Tibial artery (tissue), 4 donors: ENCODE measurements around the gene PALD1.

Experiments
- DNase-seq, 2 donors: peaks; one replicate each; pipeline ENCODE4 v3.0.0-alpha.2; 2019
- H3K27ac ChIP-seq, 2 donors: fragments of 200-600 bp; sonication (generic) in 1 of 2; 1 replicate in 1 of 2; 2 replicates in 1 of 2; pipeline ENCODE4 v1.5.1; 2018 to 2019; ENCODE audit warnings: mild to moderate bottlenecking in 1 of 2
- H3K27me3 ChIP-seq, 2 donors: fragments of 200-600 bp; sonication (generic) in 1 of 2; one replicate each; pipeline versions ENCODE4 v1.5.1 to v1.6.0; 2016 to 2019
- H3K36me3 ChIP-seq, 3 donors: fragments of 200-600 bp; sonication (generic) in 2 of 3; one replicate each; pipeline ENCODE4 v1.5.1; 2016 to 2019; ENCODE audit warnings: mild to moderate bottlenecking in 2 of 3
- H3K4me1 ChIP-seq, 4 donors: fragments of 200-600 bp; sonication (generic) in 2 of 4; 1 replicate in 3 of 4; 2 replicates in 1 of 4; pipeline ENCODE4 v1.5.1; 2016 to 2019
- H3K4me3 ChIP-seq, 2 donors: fragments of 200-600 bp; sonication (generic) in 1 of 2; 1 replicate in 1 of 2; 2 replicates in 1 of 2; pipeline ENCODE4 v1.5.1; 2018 to 2019; ENCODE audit warnings: mild to moderate bottlenecking in 2 of 2
- H3K9me3 ChIP-seq, 3 donors: fragments of 200-600 bp; sonication (generic) in 1 of 3; one replicate each; pipeline ENCODE4 v1.5.1; 2016 to 2019
- CTCF ChIP-seq, 2 experiments: fragments of 200-600 bp in 1 of 2; fragments of 450-650 bp in 1 of 2; IDR thresholded peaks; one replicate each; pipeline ENCODE4 v1.5.1; 2017 to 2019; ENCODE audit warnings: antibody characterized with exemption in 2 of 2, mild to moderate bottlenecking in 1 of 2, moderate library complexity in 1 of 2
- intact Hi-C: fragments of 100-400 bp; cut with DNase I; formaldehyde crosslinking; loops from one replicate; pipeline ENCODE4 v1.15.0; 2023; ENCODE audit warnings: low total_unique reads

Gene PALD1

DNA sequence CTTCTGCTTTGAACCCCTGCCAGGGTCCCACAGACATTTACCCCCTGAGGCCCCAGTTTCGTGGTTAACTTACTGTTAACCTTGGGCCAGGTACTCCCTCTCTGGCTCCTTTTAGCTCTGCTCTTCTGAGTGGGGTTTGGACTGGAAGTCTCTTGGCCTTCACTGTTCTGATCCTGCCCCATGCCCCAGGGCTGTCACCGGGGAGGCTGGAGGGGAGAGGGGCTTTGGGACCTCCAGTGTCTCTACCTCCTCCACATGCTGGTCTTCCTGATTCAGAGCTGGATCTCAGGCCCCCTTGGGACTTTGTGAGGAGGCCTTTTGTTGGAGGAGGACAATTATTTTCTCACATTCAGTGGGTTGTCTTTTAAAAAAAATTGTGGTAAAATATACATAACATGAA lies 12.7 kb upstream of the PALD1 start:
- H3K9me3 ChIP-seq = no peaks in the 10 kb centered on the region
- H3K36me3 ChIP-seq = no peaks in the 10 kb centered on the region
- DNase-seq = no peak
- TF ChIP-seq CTCF (IDR thresholded peaks at IDR 0.05) = no peak
- H3K27me3 ChIP-seq = no peaks in the 10 kb centered on the region
- H3K27ac ChIP-seq = no peak overlapping the region
- intact Hi-C loops = loop anchor here (10.0 kb wide), 1 partner anchor 289 kb away; no protein-coding TSS in a partner anchor
- peaks cover 0 to 22% (median 19%) of the 10 kb centered on the region in 4 donors for H3K4me1 ChIP-seq
- H3K4me3 ChIP-seq = no peak overlapping the region

DNA sequence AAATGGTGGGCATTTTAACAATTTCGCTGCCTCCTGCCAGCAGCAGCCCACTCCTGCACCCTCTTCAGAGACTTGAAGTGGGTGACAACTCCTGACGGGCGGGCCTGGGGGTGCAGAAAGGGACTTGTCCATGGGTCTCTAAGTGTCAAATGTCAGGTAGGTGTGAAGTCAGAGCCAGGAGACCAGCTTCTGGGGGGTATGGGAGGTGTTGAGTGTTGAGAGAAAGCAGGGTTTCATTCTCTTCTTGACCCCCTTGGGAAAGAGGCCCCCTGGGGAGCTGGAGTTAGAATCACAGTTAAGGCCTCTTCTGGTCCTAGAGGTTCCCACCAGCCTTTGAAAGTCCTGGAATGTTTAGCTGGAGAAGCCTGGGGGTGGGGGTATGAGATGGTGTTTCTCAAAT lies 11.6 kb upstream of the PALD1 start:
- Histone ChIP-seq H3K27me3 (no peaks in the 10 kb centered on the region), H3K27ac (no peak overlapping the region), H3K9me3 (no peaks in the 10 kb centered on the region), H3K4me1 (peaks cover 0 to 17% (median 14%) of the 10 kb centered on the region in 4 donors), H3K36me3 (no peaks in the 10 kb centered on the region), H3K4me3 (no peak overlapping the region)
- TF ChIP-seq CTCF (IDR thresholded peaks at IDR 0.05) = no peak
- DNase-seq = no peak
- intact Hi-C loops = loop anchor here (10.0 kb wide), 1 partner anchor 288 kb away; no protein-coding TSS in a partner anchor

DNA sequence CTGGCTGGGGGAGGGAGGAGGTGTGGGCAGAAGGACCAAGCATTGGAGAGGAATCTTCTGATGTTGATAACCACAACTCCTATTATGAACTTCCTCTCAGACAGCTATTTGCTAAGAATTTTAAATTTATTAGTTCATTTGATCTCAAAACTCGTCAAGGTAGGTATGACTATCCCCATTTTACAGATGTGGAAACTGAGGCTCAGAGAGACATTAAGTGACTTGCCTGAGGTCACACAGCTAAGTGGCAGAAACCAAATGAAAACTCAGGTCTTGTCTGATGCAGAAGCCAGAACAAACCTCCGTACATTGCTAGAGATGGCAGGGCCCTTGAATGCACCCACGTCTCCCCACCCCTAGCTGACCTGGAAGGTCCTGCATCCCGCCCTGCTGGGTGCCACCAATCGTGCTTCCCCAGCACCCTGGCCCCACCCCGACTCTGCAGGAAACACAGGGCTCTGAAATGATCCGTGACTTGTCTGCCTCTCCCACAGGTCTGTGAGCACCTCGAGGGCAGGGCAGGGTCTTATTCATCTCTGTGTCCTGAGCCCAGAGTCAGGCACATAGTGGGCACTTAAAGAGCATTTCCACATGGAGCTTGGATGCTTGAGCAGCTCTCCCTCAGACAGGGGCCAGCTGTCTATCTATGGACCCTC lies 5.6 kb upstream of the PALD1 start:
- no peak for DNase-seq
- Histone ChIP-seq H3K27ac (no peak overlapping the region), H3K27me3 (no peaks in the 10 kb centered on the region), H3K4me1 (peaks cover 0 to 7% (median 4%) of the 10 kb centered on the region in 4 donors), H3K9me3 (no peaks in the 10 kb centered on the region), H3K4me3 (no peak overlapping the region), H3K36me3 (no peaks in the 10 kb centered on the region)
- intact Hi-C loops = no loop called here
- no peak for TF ChIP-seq CTCF (IDR thresholded peaks at IDR 0.05)

GRCh38 chr10:70474780-70475179 lies 3.8 kb upstream of the PALD1 start:
- no peak for DNase-seq
- no peaks in the 10 kb centered on the region for H3K36me3 ChIP-seq
- H3K4me3 ChIP-seq = no peak overlapping the region
- intact Hi-C loops = no loop called here
- TF ChIP-seq CTCF (IDR thresholded peaks at IDR 0.05) = no peak
- peaks cover 0 to 23% (median 16%) of the 10 kb centered on the region in 4 donors for H3K4me1 ChIP-seq
- no peak overlapping the region for H3K27ac ChIP-seq
- H3K9me3 ChIP-seq = no peaks in the 10 kb centered on the region
- no peaks in the 10 kb centered on the region for H3K27me3 ChIP-seq

DNA sequence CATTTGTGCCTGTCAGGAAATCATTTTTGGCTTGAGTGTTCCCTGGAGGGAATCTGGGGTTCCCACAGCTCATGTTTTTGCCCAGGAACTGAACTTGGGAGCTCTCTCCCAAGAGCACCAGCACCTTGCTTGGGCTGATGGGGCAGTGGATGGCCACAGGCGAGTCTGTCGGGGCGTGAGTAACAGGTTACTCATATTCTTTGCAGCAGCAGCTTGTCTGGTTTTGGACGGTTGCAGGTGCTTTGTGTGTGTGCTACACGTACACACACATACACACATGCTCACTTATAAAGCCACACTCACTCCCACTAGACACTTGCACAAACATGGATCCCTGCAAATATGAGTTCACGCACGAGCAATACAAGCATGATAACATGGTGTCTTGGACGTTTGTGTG lies 2.9 kb upstream of the PALD1 start:
- no peaks in the 10 kb centered on the region for H3K36me3 ChIP-seq
- intact Hi-C loops = no loop called here

More for the DNA sequence above, 2.9 kb upstream of the PALD1 start:
- no peak for TF ChIP-seq CTCF (IDR thresholded peaks at IDR 0.05)
- Histone ChIP-seq H3K27ac (no peak overlapping the region), H3K9me3 (no peaks in the 10 kb centered on the region), H3K27me3 (no peaks in the 10 kb centered on the region), H3K4me1 (peaks cover 0 to 32% (median 24%) of the 10 kb centered on the region in 4 donors), H3K4me3 (no peak overlapping the region)
- DNase-seq = no peak
